Activated T-cell treated with anti-CD3 and anti-CD28 coated beads for 24 hours (primary cell): ENCODE results near the gene AGPS.

Experiments
- DNase-seq: peaks from one replicate; pipeline ENCODE4 v3.0.0-alpha.2; 2020; ENCODE audit warnings: low read depth

AGPS gene

GRCh38 chr2:177551989-177552421 is 159.4 kb downstream of the AGPS start:
- no peak for DNase-seq

DNA sequence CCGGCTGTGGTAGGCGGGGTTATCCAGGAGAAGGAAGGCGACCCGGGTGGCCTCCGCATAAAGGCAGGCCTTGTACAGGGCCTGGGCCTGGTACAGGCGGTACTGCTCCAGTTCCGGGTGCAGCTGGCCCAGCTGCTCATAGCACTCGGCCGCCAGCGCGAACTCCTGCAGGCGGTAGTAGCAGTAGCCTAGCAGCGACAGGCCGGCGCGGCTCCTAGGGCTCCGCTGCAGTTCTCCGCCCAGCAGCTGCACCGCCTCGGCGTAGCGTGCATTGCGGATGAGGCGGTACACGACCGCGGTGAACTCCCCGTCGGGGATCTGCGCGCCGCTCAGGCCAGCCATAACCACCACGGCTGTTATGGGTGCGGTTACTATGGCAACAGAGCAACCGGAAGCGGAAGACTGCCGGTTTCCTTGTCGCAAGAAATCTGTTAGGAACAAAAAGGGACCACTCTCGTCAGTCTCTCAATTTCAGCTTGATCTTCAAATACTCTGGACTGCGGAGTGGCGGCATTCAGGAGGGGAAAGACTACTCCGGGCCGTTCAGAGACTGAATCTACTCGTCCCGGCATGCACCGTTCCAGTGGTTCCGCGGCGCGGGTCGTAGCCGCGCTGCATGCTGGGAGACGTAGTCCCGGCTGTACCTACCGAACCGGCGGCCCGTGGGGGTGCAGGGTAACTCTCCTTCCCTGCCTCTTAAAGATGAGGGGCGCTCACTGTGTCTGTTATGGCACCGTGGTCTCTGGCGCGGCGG is 160.0 kb downstream of the AGPS start:
- DNase-seq: peak; percentile 81

DNA sequence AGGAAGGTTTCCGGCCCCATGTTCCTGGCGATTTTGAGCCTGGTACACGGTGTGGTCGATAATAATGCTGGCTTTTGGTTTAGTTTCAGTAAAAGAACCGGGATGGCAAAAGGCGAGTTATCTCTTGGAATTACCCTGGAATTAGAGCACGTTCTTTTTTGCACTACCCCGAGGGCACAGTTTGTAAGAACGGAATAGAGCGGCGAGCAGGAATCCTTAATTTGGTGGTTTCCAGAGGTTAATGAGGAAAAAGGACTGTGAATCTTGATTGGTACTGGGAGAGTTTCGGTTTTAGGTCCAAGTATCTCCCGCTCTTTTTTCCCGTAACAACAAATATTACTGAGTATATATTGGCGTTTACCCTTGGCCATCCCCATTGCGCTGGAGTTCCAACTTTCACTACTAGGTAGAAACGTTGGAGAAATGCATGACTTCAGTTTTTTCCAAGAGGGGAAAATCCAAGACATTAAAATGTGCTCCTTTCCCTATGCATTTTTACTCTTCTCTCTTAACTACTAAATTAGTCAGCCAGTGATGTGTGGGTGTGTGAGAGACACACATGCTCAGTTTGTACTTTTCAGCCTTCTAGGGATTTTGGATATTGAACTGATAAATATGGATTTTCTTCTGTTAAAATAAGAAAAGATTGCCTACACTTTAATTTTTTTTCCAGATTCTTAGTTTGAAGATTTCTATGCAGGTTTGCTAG is 160.8 kb downstream of the AGPS start:
- no peak for DNase-seq

DNA sequence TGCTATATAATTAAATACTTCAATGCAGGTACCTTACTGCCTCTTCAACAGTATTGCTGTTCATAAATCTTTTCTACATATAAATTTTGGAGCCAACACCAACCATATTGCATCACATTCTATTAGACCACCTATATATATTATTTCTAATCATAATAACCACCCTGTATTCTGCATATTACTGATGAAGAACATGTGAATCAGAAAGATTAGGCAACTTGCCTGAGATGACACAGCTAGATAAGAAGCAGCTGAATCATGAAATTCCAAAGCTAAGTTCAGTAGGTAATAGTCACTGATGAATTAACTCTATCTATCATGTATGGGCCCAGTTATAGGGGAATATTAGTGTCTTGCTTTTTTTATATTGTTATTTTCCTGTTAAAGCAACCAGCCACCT is 161.8 kb downstream of the AGPS start:
- no peak for DNase-seq

DNA sequence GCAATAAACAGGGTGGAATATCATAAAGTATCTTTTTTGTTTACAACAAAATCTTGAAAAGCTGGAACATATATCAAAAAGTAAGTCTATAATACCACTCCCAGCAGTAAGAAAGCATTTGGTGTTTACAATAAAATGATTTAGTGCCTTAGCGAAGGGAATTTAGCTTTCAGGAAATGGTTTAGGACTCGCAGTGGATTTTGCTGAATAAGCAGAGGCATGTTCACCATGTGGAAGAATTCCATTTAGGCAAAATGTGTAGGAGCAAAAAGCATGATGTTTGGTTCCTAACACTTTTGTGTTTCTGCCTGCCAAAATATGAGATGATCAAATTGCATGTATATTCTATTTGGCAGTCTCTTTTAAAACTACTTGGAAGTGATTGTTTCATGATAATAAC is 163.6 kb downstream of the AGPS start:
- DNase-seq: no peak

DNA sequence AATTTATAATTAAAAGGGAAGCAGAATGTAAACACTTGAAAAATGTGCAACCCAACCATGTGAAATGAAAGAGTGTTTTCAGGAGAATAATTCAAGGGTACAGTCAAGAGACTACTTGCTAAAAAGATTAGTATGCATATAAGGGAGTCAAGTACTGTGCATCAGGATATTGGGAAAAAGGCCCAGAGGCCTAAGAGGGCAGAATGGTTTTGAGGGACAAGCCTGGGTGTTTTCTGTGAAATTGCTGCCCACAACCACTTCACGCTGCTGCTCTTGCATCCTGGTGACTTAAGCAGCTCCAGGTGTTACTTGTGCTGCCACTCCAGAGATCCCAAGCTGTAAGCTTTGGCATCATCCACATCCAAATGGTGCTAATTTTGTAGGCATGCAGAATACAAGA is 165.2 kb downstream of the AGPS start:
- DNase-seq: no peak

DNA sequence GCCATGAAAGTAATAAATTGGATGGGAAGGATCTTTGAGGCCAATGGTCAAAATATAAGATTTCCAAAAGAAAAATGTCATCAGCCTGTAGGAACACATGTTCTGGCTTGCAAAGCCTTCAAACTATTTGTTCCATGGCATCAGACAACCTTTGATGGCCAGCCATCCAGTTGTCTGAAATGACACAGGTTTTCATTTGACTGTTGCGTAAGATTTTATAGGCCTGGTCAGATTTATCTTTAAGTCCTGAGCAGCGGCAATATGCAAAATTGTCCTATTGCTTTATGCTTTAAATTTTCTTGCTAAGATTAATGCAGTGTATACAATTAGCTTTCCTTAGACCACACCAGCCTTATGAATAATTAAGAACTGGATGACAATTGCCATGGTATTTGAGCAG is 167.1 kb downstream of the AGPS start:
- no peak for DNase-seq

DNA sequence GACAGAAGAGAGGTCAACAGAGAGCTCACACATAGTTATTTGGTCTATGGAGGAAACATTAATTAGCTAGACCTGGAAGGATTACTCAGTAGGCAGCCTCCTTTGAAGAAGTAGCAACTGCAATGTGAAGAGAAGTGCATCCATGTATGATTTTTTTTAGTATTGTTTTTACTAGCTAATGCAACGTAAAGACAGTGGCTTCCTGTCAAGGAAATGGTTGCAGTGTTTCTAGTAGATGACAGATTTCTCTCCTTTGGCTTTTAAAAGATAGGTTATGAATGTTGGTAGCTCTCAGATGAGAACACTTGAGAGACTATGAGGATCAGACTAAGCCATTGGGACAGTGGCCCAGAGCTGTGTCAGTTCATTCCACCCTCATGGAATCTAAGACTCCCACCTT is 175.8 kb downstream of the AGPS start:
- DNase-seq: no peak

- DNase-seq: no peak
Observed at GRCh38 chr2:177568893-177569292, 176.3 kb downstream of the AGPS start.

DNA sequence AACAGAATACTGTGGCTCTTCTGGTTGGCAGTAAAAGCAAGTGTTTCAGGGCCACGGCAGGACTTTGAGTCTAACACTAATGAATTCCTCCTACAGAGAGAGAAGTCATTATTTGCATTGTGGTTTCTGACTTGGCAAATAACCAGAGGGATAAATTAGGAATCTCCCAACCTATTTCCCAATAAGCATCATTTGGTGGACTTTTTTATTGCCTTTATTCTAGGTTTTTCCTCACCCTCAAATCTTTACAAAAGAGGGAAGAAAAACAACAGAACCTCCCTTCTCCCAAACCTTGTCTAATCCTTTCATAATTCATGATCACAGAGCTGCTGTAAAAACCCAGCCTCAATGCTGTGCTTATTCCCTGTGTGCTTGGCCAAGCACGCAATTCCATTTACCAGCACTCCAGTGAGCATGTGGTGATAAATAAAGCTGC is 179.7 kb downstream of the AGPS start:
- no peak for DNase-seq

- no peak for DNase-seq
Observed at GRCh38 chr2:177573120-177573519, 180.5 kb downstream of the AGPS start.

- DNase-seq: no peak
Observed at GRCh38 chr2:177574356-177574755, 181.8 kb downstream of the AGPS start.

DNA sequence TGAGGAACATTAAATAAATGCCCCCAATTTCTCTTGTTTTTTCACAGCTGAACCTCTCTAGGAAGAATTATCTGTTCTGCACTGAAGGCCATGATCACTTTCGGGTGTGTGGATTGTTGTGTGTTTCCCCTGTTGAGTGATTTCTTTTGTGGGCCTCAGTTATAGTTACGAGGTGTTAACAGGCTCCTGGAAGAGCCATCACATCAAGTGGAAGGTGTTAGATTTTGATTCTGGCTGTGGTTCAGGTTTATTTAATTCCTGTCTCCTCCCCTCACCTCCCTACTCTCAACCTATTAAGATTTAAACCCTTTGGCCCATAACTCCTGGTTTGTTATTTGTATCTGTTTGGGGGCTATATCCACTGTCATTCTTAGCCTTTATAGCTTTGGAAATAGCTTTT is 182.8 kb downstream of the AGPS start:
- DNase-seq: no peak

- no peak for DNase-seq
Observed at GRCh38 chr2:177577075-177577474, 184.5 kb downstream of the AGPS start.

GRCh38 chr2:177578454-177578853 is 185.9 kb downstream of the AGPS start:
- no peak for DNase-seq

GRCh38 chr2:177579486-177580036 is 187.0 kb downstream of the AGPS start:
- DNase-seq: no peak

- no peak for DNase-seq
Observed at GRCh38 chr2:177582000-177582399, 189.4 kb downstream of the AGPS start.

DNA sequence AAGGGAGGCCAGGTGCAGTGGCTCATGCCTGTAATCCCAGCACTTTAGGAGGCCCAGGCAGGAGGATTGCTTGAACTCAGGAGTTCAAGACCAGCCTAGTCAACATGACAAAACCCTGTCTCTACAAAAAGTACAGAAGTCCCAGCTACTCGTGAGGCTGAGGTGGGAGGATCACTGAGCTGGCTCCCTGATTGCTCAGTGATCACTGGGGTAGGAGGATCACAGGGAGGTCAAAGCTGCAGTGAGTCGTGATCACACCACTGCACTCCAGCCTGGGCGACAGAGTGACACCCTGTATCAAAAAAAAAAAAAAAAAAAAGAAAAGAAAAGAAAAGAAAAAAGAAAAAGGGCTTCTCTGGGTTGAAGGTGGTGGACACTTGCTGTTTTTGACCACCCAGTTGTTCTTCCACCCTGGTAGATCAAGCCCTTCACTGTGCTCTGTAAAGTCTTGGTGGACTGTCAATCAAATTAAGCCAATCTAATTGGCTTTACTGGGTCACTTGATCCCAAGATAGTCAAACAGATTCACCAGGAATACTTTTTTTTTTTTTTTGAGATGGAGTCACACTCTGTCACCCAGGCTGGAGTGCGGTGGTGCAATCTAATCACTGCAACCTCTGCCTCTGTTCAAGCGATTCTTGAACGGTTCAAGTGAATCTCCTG is 191.6 kb downstream of the AGPS start:
- DNase-seq: no peak

- no peak for DNase-seq
Observed at GRCh38 chr2:177585234-177585863, 192.8 kb downstream of the AGPS start.

GRCh38 chr2:177586154-177586553 is 193.6 kb downstream of the AGPS start:
- no peak for DNase-seq

DNA sequence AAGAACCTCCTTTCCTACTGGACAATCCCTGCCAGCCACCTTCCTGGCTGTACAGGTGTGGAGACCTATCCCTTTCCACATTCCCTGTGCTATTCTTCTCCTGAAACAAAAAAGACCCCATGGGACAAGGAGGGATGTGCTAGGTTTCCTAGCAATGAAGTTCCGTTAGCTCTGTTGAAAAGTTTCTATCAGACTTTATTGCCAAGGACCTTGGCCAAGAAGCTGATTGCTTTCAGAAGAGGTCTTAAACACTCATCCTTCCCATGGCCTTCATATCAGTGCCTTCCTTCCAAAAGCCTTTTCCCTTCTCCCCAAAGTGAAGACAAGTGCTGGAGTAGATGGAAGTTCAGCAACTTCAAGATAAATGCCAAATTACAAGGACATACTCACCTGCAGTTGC is 194.8 kb downstream of the AGPS start:
- no peak for DNase-seq

DNA sequence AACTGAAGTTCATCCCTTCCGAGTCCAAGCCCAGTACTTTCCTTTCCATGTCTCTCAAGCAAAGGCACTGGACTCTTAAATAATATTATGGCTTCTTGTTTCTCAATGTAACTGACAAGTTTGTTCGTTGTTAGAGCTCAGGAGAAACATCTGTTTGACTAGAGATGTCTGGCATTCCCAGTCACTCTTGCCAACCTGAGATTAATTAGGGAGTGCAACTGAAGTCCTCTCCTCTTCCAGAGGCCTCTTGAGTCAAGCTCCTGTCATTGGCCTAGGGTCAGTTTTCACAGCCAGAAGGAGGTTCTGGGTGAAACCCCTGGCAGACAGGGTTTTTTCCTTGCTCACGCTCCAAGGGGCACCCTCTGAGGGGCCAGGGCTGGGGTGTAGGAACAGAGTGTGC is 196.1 kb downstream of the AGPS start:
- no peak for DNase-seq
